ENCODE measurements around the gene SCML2.

DNA sequence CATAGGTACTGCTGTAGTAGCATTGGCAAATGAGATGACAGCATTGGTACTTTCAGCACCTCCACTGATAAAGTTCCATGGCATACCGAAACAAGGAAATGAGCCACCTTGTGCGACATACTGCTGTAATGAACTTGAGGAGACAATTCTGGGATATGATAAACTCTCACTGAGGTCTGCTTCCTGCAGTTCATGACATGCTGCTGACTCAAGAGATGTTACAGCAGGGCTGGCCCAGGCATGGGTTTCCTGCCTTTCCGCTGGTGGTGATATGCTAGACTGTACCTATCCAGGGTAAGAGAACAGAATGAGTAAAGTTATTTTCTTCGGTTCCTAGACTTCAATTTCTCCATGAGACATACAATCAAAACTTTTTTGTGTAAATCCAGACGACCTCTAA lies 150.9 kb downstream of the SCML2 start:
- TF ChIP-seq, protein P1, sequence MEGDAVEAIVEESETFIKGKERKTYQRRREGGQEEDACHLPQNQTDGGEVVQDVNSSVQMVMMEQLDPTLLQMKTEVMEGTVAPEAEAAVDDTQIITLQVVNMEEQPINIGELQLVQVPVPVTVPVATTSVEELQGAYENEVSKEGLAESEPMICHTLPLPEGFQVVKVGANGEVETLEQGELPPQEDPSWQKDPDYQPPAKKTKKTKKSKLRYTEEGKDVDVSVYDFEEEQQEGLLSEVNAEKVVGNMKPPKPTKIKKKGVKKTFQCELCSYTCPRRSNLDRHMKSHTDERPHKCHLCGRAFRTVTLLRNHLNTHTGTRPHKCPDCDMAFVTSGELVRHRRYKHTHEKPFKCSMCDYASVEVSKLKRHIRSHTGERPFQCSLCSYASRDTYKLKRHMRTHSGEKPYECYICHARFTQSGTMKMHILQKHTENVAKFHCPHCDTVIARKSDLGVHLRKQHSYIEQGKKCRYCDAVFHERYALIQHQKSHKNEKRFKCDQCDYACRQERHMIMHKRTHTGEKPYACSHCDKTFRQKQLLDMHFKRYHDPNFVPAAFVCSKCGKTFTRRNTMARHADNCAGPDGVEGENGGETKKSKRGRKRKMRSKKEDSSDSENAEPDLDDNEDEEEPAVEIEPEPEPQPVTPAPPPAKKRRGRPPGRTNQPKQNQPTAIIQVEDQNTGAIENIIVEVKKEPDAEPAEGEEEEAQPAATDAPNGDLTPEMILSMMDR (IDR thresholded peaks at IDR 0.05; ENCODE audit: control extremely low read depth in 1 of 3, insufficient read depth in 1 of 3, low read depth in 1 of 3, low read length in 3 of 3): no peak
- no peak for TF ChIP-seq TAF1 (IDR thresholded peaks at IDR 0.05; ENCODE audit: low read depth, low read length)
- no peak for TF ChIP-seq KDM1A (IDR thresholded peaks at IDR 0.05; ENCODE audit: borderline replicate concordance, low read length)
- no peak for TF ChIP-seq EZH2 (IDR thresholded peaks at IDR 0.05; ENCODE audit: low read depth, low read length, severe bottlenecking)
